GM12878 (cell line): Measurements from ENCODE around the gene LRRC63. TPM values are rescaled to one million over a fixed set of nuclear protein-coding genes. Genes with fewer than 3 reads are reported as not detected.
A peak's percentile ranks its signal among the peaks of the same experiment; 100 is the strongest.

ENCODE experiments used
- ATAC-seq: fragments of 200-7000 bp; cut with Tn5 transposase; 3 replicates; pipeline ENCODE4 v1.9.1; 2020; ENCODE audit warnings: mild to moderate bottlenecking, moderate library complexity
- BruUV-seq: library from RNA; stranded (reverse); fragments of 400-500 nt; replicated peaks from 2 replicates; lab custom pipeline; 2021; lab: Mats Ljungman, UMichigan
- CTCF ChIA-PET: fragments of 300-600 bp; sonication (Branson Sonifier 250); formaldehyde crosslinking; extraction: SDS; loops from one replicate; lab custom pipeline; 2021; ENCODE audit warnings: inconsistent platforms; lab: Yijun Ruan, JAX
- POLR2A ChIA-PET: fragments of 350-600 bp; formaldehyde crosslinking; extraction: SDS; loops from one replicate; lab custom pipeline; 2021; ENCODE audit warnings: inconsistent platforms; lab: Charles Lee
- RAD21 ChIA-PET: fragments of 300-600 bp; sonication (Branson Sonifier 250); formaldehyde crosslinking; loops from one replicate; lab custom pipeline; 2023; ENCODE audit warnings: antibody characterized with exemption; ENCODE audit not compliant: unreplicated experiment; lab: Charles Lee
- SMC1A ChIA-PET: fragments of 300-600 bp; sonication (Branson Sonifier 250); formaldehyde crosslinking; loops from one replicate; lab custom pipeline; 2023; ENCODE audit not compliant: unreplicated experiment, uncharacterized antibody; lab: Charles Lee
- DNase-seq: peaks from one replicate; pipeline ENCODE4 v3.0.0-alpha.2; 2011; ENCODE audit warnings: low read depth, low spot score
- FAIRE-seq: peaks from 3 replicates; lab custom pipeline; 2011; peaks lifted over from hg19 to GRCh38; lab: Jason Lieb, UNC
- H2AFZ ChIP-seq: 2 replicates; pipeline ENCODE4 v1.6.0; 2011; ENCODE audit warnings: low read depth, low read length, control low read depth; ENCODE audit not compliant: control insufficient read depth
- H3K27ac ChIP-seq: 2 replicates; pipeline ENCODE4 v1.5.1; 2011; ENCODE audit warnings: control low read depth; ENCODE audit not compliant: control insufficient read depth, insufficient read depth
- H3K27me3 ChIP-seq, 2 experiments: replicated peaks in 1 of 2; 2 replicates each; pipeline versions ENCODE4 v1.6.0 to v1.6.1; 2011; ENCODE audit warnings: low read length in 1 of 2; ENCODE audit not compliant: control insufficient read depth in 2 of 2, insufficient read depth in 2 of 2
- H3K36me3 ChIP-seq, 2 experiments: 2 replicates each; pipeline ENCODE4 v1.5.1; 2011; ENCODE audit warnings: low read length in 1 of 2; ENCODE audit not compliant: control insufficient read depth in 2 of 2, insufficient read depth in 2 of 2
- H3K4me1 ChIP-seq: 2 replicates; pipeline ENCODE4 v1.6.1; 2011; ENCODE audit warnings: mild to moderate bottlenecking, low read length, moderate library complexity, mixed read lengths; ENCODE audit not compliant: control insufficient read depth, insufficient read depth
- H3K4me2 ChIP-seq: 2 replicates; pipeline ENCODE4 v1.6.0; 2011; ENCODE audit warnings: control low read depth; ENCODE audit not compliant: control insufficient read depth, insufficient read depth
- H3K4me3 ChIP-seq: fragments of 200-600 bp; sonication (generic); 2 replicates; pipeline ENCODE4 v1.5.1; 2016
- H3K79me2 ChIP-seq: 2 replicates; pipeline ENCODE4 v1.6.0; 2011; ENCODE audit warnings: low read length; ENCODE audit not compliant: control insufficient read depth, insufficient read depth
- H3K9ac ChIP-seq: 2 replicates; pipeline ENCODE4 v1.8.0; 2011; ENCODE audit warnings: low read length, control low read depth, mixed read lengths; ENCODE audit not compliant: control insufficient read depth, insufficient read depth
- H3K9me3 ChIP-seq: replicated peaks from 3 replicates; pipeline ENCODE4 v1.5.1; 2011; ENCODE audit warnings: mild to moderate bottlenecking, low read length; ENCODE audit not compliant: control insufficient read depth, insufficient read depth
- H4K20me1 ChIP-seq: 2 replicates; pipeline ENCODE4 v1.6.0; 2011; ENCODE audit not compliant: control insufficient read depth, insufficient read depth
- CHD1 ChIP-seq: IDR thresholded peaks from 2 replicates; pipeline ENCODE4 v1.6.1; 2012; ENCODE audit warnings: low read depth, low read length, improper control_type of control experiment
- E2F4 ChIP-seq: IDR thresholded peaks from 2 replicates; pipeline ENCODE4 v1.6.1; 2012; ENCODE audit warnings: low read depth, low read length, improper control_type of control experiment
- HDGF ChIP-seq: fragments of 450-650 bp; IDR thresholded peaks from 2 replicates; pipeline ENCODE4 v1.6.1; 2016; ENCODE audit warnings: antibody characterized with exemption
- NFIC ChIP-seq: IDR thresholded peaks from 2 replicates; pipeline ENCODE4 v1.6.1; 2012; ENCODE audit warnings: low read depth, mild to moderate bottlenecking, inconsistent platforms, low read length, moderate library complexity
- PAX8 ChIP-seq: fragments of 450-650 bp; IDR thresholded peaks from 2 replicates; pipeline ENCODE4 v1.6.1; 2017; ENCODE audit warnings: mild to moderate bottlenecking, moderate library complexity
- SIX5 ChIP-seq: IDR thresholded peaks from 2 replicates; pipeline ENCODE4 v1.6.1; 2011; ENCODE audit warnings: mild to moderate bottlenecking, low read depth, low read length, moderate library complexity; ENCODE audit not compliant: severe bottlenecking
- TCF12 ChIP-seq: IDR thresholded peaks from 2 replicates; pipeline ENCODE4 v1.6.1; 2011; ENCODE audit warnings: low read depth, mild to moderate bottlenecking, low read length
- TCF7 ChIP-seq: IDR thresholded peaks from 2 replicates; pipeline ENCODE4 v1.6.1; 2014; ENCODE audit warnings: antibody characterized with exemption, borderline replicate concordance
- ZZZ3 ChIP-seq: IDR thresholded peaks from 2 replicates; pipeline ENCODE4 v1.6.1; 2011; ENCODE audit warnings: low read depth; ENCODE audit not compliant: control insufficient read depth, insufficient read length
- WGBS: methylation state at CpG from one replicate; pipeline ENCODE4 v1.1.6; 2016; ENCODE audit warnings: low lambda C conversion rate; ENCODE audit not compliant: insufficient replicate concordance, insufficient coverage; ENCODE audit errors: missing lambda C conversion rate; 5-methylcytosine and 5-hydroxymethylcytosine counted together
- in situ Hi-C: fragments of 300-500 bp; cut with MboI; formaldehyde crosslinking; loops from 9 replicates; pipeline ENCODE4 v1.14.3; 2018; ENCODE audit warnings: mixed read lengths
- intact Hi-C: fragments of 100-400 bp; cut with micrococcal nuclease; formaldehyde crosslinking; loops from one replicate; pipeline ENCODE4 v1.14.2; 2022; ENCODE audit not compliant: unreplicated experiment
- polyA plus RNA-seq, 11 experiments: library from polyadenylated mRNA; depleted of rRNA in 4 of 11; unstranded in 6 of 11; stranded (reverse) in 5 of 11; fragments of >200 nt; fragmentation: Nextera tagmentation in 4 of 11; fragmentation: Illumina TruSeq in 1 of 11; extraction: Ambion mirVana in 4 of 11; extraction: Trizol in 1 of 11; gene quantifications; 1 replicate in 1 of 11; 2 replicates in 10 of 11; pipeline versions ENCODE4 v1.2.1 to v1.2.3, GENCODE V29; 2011 to 2016; ENCODE audit warnings: inconsistent platforms in 2 of 11, missing spikeins in 2 of 11, low read depth in 1 of 11
- total RNA-seq, 4 experiments: library from RNA; depleted of rRNA in 3 of 4; stranded (reverse); fragments of >200 nt in 3 of 4; fragmentation: Illumina TruSeq in 1 of 4; extraction: Trizol in 1 of 4; gene quantifications; 2 replicates each; pipeline versions ENCODE4 v1.2.1 to v1.2.3, GENCODE V29; 2013 to 2021

The LRRC63 gene
- total and polyA plus RNA-seq, 10 of the 15 experiments (the other 5 are each of a cell fraction or from before 2014, with no cell fraction given) = 0.34 to 0.98 (median 0.76) TPM; not detected in 1

GRCh38 chr13:46181377-46181839 lies 30.3 kb upstream of the LRRC63 start:
- Histone ChIP-seq H2AFZ (no peak overlapping the region), H3K36me3 (peaks cover 0 to 5% of the 10 kb centered on the region in 2 experiments; a peak in 1 of 4 replicates), H3K27ac (peak overlapping the region; percentile 99), H3K79me2 (peaks cover 78% of the 10 kb centered on the region), H3K4me3 (peak overlapping the region; percentile 95), H3K27me3 (no peaks in the 10 kb centered on the region), H3K9ac (peak overlapping the region; percentile 94), H3K4me1 (peaks cover 7% of the 10 kb centered on the region), H4K20me1 (no peaks in the 10 kb centered on the region), H3K4me2 (no peak overlapping the region), H3K9me3 (no peaks in the 10 kb centered on the region)
- WGBS = under 1% methylated on average over 5 of the region's 5 CpGs
- intact Hi-C loops (loop anchor here (2.0 to 5.0 kb wide), 4 partner anchors 106 to 485 kb away; partner anchors contain the start of genes RUBCNL and ZC3H13), in situ Hi-C loops (no loop called here)
- CTCF ChIA-PET = interaction anchor here (0.8 to 17.1 kb wide), 6 partner anchors 10 to 38 kb away, joined by 3 to 172 read pairs (median 14); no protein-coding TSS in a partner anchor
- no peak for TF ChIP-seq HDGF
- peak; percentile 16 for TF ChIP-seq NFIC
- no peak for TF ChIP-seq TCF7
- 0 out of 2 replicates have a peak, but pooled peaks have one; percentile 35 for TF ChIP-seq E2F4
- no peak for TF ChIP-seq ZZZ3
- no peak for TF ChIP-seq TCF12
- TF ChIP-seq SIX5 = no peak
- TF ChIP-seq CHD1 = peak; percentile 72; the same call in 1 of the 2 replicates
- no peak for TF ChIP-seq PAX8
- SMC1A ChIA-PET = interaction anchor here (0.7 to 14.6 kb wide), 4 partner anchors 17 to 480 kb away, joined by 3 to 295 read pairs (median 3); no protein-coding TSS in a partner anchor
- no peak for DNase-seq
- RAD21 ChIA-PET = interaction anchor here (0.7 to 10.9 kb wide), 7 partner anchors 14 to 396 kb away, joined by 3 to 184 read pairs (median 4); no protein-coding TSS in a partner anchor
- BruUV-seq = no TSS peak
- no peak for FAIRE-seq
- no peak for ATAC-seq
- POLR2A ChIA-PET = interaction anchor here (0.7 to 5.4 kb wide), 7 partner anchors 9 to 481 kb away, joined by 3 to 52 read pairs (median 6); partner anchors contain the start of gene CBY2
